ENCODE results near the gene TBC1D14.

Gene TBC1D14

GRCh38 chr4:7004331-7004730 is 94.7 kb downstream of the TBC1D14 start:
- DNase-seq = no peak

- DNase-seq = no peak
Observed at GRCh38 chr4:7005571-7005970, 95.9 kb downstream of the TBC1D14 start.

DNA sequence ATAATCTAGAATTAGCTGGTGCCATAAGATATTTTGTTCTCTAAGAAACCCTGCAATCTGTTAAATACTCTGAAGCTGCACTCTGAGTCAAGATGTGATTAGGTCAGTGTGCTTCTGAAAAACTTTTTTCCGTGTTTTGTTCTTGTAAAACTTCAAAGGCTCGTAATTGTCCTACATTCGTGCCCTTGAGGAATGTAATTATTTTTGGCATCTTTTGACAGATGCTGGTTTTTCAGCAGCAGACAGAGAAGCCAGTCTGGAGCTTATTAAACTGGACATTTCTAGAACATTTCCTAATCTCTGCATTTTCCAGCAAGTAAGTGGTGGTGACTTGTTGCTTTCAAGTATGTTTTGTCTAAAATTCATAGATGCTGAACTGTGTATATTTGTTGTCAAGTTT is 96.8 kb downstream of the TBC1D14 start:
- DNase-seq = no peak

- no peak for DNase-seq
Observed at GRCh38 chr4:7007142-7007907, 97.7 kb downstream of the TBC1D14 start.

- DNase-seq = no peak
Observed at GRCh38 chr4:7007944-7008343, 98.3 kb downstream of the TBC1D14 start.

DNA sequence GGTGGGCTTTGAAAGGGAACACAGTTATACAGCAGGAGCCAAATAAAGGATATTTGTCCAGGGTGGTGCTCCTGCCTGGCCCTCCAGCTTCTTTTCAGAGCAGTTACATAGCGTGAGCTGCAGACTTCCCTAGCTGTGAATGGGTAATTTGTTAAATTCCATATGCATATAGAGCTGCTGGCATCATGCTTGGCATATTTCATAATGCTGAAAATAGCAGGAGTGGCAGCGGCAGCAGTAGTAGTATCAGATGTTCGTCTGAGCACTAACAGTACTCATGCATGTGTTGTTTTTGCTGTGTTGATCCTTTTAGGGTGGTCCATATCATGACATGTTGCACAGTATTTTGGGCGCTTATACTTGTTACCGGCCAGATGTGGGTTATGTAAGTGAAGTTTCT is 99.9 kb downstream of the TBC1D14 start:
- no peak for DNase-seq

DNA sequence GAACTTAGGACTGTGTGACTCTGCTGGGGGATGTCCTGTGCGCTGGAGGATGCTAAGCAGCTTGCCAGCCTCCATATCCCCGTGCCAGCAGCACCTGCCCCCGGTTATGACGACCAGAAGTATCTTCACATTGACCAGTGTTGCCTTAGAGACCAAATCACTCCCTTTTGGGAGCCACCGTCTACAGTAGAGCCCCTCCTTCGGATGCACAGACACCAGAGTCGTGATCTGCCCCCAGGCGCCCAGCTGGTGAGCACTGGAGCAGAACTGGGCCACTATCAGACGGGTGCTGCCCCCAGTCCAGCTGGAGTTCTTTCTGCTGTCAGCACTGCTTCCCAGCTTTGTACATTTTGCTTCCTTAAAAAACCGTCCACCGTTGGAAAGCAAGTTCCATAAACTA is 103.5 kb downstream of the TBC1D14 start:
- no peak for DNase-seq

DNA sequence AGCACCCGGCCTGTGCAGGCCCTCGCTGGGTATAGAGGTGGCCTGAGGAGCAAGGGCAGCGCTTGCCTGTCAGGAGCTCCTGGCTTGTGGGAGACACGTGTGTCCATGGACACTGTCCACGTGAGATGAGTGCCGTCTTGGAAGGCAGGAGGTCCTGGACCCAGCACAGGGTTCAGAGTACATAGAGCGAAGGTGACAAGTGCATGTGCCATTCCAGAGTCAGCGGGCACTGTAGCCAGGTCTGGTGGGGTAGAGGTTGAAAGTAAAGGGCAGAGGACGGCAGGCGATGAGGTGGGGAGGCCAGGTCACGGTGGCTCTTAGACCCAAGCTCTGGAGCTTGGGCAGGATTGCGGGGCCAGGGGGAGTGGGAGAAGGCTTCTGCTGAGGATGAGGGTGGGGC is 105.2 kb downstream of the TBC1D14 start:
- no peak for DNase-seq

DNA sequence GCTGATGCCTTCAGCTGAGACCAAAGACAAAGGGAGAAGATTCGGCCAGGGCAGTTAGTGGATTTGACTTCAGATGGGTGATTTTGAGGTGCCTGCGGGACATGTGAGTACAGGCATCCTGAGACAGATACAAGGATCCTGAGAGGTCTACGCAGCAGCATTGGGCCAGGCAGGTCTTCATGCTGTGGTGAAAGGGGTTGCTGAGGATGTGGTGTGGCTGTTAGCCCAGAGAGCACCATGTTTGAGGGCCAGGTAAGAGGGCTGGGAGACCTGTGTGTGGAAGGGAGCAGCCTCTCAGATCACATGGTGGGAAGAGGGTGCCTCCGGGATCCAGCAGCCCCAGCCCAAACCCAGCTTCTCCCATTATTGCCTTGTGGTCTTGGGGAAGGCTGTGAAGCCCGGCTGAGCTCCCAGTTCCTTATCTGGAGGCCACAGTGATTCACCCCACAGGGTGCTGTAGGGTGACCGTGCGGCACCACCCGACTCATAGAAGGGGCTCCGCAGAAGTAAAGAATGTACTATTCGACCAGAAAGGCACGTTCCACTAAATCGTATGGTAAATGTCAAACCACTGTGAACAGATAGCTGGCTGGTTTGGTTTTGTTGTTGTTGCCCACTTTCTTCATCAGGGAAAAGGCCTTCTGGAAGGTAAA is 105.9 kb downstream of the TBC1D14 start:
- no peak for DNase-seq

DNA sequence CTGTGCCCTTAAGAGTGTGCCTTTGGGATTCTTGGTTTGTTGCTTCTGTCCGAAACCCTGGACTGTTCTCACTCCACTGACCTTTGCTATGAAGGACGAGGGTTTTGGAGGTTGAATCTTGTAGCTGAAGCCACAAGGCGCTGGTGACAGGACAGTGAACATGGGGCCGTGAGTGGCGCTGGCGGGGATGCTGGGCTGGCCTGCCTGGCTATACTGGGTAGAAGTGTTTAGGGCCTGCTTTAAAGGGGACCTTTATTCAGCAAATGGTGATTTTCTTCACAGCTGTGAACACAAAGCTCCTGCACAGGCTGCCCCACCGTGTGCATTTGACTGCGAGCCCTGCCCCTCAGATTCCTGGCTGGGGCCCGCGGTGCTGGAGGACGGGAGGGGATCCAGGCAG is 106.5 kb downstream of the TBC1D14 start:
- DNase-seq = no peak

DNA sequence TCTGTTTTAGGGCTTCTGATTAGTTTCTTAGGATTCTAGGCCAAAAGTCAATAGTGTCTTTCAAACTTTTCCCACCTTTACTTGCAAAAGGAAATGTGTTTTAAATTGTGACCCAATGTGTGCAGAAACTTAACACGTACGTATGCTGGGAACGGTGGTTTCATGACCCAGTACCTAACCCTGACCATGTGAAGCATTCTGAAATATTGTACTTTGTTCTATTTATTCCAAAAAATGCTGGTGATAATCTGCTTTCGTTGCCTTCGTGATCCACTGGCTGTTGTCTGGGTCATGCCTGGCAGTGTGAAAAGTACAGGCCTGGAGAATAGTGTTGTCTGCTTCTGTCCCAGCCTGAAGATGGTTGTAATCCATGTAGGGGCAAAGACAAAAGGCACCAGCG is 106.9 kb downstream of the TBC1D14 start:
- DNase-seq = no peak

DNA sequence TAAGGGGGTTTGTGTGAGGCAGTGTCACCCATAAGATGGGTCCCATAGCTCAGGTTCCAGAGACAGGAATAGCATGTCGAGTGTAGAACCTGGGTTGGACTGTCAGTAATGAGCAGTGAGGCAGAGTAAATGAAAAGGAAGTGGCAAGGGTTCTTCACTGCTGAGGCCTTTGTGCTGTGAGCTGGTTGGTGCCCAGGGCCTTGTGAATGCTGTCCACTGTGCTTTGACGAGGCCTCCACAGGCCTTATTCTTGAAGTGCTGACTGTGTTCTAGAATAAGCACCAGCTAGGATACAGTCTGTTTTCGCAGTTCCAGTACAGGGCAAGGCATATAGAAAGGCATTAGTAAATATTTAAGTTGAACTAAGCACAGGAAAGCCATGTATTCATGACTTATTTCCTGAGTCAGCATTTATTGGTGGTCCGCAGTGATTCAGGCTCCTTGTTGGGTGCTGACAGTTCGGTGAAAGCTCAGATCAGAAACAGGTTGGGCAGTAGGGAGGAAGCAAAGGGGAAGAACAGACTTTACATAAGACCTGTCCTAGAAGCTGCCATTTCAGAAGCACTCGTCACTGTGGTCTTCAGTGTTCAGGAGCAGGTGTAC is 107.9 kb downstream of the TBC1D14 start:
- DNase-seq = no peak

GRCh38 chr4:7018281-7018680 is 108.7 kb downstream of the TBC1D14 start:
- no peak for DNase-seq

GRCh38 chr4:7019367-7019766 is 109.7 kb downstream of the TBC1D14 start:
- no peak for DNase-seq

DNA sequence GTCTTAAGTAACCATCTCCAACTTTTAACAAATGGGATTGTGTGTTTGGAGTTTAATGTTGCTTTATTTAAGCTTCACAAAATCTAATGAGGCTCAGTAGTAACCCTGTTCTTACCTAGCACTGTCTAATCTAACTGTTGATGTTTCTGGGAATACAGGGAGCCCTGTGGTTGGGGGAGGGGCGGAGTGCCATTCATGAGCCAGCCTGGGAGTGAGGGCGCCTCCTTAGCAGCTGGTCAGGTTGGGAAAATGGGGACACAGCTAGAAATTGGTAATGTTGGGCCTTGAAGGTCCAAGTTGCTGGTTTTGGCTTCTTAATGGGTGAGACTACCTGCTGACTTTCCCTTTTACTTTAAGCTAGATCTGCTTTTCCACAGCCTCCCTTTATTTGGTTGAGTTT is 110.7 kb downstream of the TBC1D14 start:
- DNase-seq = no peak

DNA sequence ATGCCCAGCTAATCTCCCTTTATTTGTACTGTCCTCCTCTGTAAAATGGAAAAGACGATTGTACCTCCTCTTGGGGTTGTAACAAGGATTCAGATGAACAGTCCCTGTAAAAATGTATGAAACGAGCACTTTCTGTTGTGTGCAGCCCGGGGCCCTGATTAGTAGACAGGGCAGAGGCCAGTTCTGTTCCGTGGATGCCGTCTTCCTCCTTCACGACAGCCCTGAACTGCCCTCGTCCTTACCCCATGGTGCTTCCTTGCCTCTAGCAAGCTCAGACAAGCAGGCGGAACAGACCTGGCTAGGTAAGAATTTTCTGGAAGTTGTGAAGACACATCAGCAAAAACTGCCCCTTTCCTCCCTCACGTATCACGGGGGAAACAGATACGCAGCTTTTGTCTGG is 111.2 kb downstream of the TBC1D14 start:
- no peak for DNase-seq

- DNase-seq = no peak
Observed at GRCh38 chr4:7021355-7021754, 111.7 kb downstream of the TBC1D14 start.

- DNase-seq = no peak
Observed at GRCh38 chr4:7021930-7022664, 112.5 kb downstream of the TBC1D14 start.

- no peak for DNase-seq
Observed at GRCh38 chr4:7023486-7023885, 113.9 kb downstream of the TBC1D14 start.

DNA sequence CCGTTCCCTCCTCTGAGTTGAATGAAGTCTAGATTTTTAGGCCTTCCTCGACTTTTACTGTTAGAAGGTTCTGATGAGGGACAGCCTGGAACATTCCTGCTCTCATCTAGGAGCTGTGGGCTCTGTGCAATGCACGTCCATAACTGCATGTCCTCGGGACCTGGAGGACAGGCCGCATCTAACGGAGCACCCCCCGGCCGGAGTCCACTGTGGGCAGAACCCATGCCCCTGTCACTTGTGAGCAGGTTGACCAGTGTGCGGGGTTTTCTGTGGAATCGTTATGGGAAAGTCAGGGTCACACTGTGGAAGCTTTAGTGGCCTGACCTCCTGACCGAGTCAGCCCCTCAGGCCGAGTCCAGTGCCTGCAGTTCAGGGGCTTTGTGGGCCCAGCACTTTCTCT is 114.3 kb downstream of the TBC1D14 start:
- DNase-seq = no peak

DNA sequence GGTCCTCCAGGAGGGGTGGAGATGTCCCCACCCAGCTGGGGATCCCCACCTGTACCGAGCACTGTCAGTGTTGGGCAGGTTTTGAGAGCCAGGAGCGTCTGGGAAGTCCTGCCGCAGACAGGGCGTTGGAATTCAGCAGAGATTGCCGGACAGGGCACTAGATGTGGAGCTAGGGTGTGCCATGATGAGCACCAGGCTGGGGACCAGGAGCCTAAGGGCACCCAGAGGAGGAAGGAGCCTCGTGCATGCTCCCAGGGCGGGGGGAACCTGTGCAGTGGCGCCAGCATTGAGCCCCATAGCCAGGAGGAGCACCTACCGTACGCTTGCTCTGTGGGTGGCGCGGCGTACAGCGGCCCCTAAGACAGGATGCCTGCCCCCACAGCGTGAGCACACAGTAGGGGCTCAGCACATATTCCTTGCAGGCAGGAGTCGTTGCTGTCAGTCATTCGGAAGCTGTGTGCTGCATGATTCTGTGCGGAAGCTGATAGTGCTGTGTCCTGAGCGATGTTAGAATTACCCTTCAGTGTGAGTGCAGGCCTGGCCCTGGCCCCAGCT is 114.8 kb downstream of the TBC1D14 start:
- DNase-seq = no peak

DNA sequence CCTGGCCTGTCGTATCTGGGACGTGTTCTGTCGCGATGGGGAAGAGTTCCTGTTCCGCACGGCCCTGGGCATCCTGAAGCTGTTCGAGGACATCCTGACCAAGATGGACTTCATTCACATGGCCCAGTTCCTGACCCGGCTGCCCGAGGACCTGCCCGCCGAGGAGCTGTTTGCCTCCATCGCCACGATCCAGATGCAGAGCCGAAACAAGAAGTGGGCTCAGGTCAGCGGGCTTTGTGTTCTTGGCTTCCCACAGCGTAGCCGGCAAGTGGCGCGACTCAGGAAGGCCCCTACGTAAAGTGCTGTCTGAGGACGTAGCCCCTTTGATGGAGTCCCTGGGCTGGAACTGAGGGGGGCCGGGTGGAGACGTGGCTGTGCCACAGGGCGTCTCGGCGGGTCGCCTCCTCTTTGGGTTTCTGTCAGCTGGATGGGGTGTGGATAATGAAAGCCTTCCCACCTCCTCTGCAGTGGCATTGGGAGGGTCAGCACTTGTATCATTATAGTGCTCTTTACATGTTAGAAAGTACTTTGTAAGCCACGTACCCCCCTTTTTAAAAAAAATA is 115.5 kb downstream of the TBC1D14 start:
- DNase-seq = no peak

DNA sequence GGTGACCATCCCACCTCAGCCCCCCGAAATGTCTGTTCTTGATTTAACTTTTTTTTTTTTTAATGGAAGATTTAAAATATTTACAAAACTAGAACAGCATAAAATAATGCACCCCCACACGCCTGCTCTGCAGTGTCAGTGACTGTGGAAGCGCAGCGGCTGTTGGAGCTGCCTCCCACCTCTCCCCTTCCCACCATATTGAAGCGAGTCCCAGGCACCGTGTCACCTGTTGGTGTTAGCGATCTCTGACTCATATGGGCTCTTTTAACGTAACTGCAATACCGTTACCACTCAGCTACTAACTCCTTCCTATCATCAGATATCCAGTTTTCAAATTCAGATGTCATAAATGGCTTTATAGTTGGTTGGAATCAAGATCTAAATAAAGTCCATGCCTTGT is 116.5 kb downstream of the TBC1D14 start:
- DNase-seq = no peak

Measured in GF-D8 (cell line).